GM18502 (cell line): ENCODE results near the gene TBC1D13.
"Not testable (repeated sequence)": the region's sequence is repeated elsewhere in the genome, so short reads cannot be mapped to it uniquely, and the experiment has no call there.

Experiments used
- ATAC-seq: cut with Tn5 transposase; IDR thresholded peaks from one replicate; pipeline ENCODE4 v1.9.1; 2021; ENCODE audit warnings: mild to moderate bottlenecking; ENCODE audit not compliant: unreplicated experiment, poor library complexity

Gene TBC1D13

GRCh38 chr9:128782669-128783068 is 4.4 kb upstream of the TBC1D13 start:
- ATAC-seq, result no peak

GRCh38 chr9:128785427-128785826 is 1.6 kb upstream of the TBC1D13 start:
- no peak for ATAC-seq

- no peak for ATAC-seq
Measured at GRCh38 chr9:128787659-128788058, 606 bp downstream of the TBC1D13 start.

GRCh38 chr9:128788445-128788844 is 1.4 kb downstream of the TBC1D13 start:
- ATAC-seq, result no peak

GRCh38 chr9:128790536-128790935 is 3.5 kb downstream of the TBC1D13 start:
- ATAC-seq, result no peak

GRCh38 chr9:128792134-128792533 is 5.1 kb downstream of the TBC1D13 start:
- no peak for ATAC-seq

- no peak for ATAC-seq
Measured at GRCh38 chr9:128792978-128793686, 6.1 kb downstream of the TBC1D13 start.

GRCh38 chr9:128794961-128795360 is 7.9 kb downstream of the TBC1D13 start:
- ATAC-seq, result not testable (repeated sequence)

GRCh38 chr9:128798896-128799295 is 11.8 kb downstream of the TBC1D13 start:
- ATAC-seq, result no peak

- ATAC-seq, result no peak
Measured at GRCh38 chr9:128800061-128800460, 13.0 kb downstream of the TBC1D13 start.

GRCh38 chr9:128802482-128802881 is 15.4 kb downstream of the TBC1D13 start:
- ATAC-seq, result no peak

- ATAC-seq, result no peak
Measured at GRCh38 chr9:128805661-128806060, 18.6 kb downstream of the TBC1D13 start.

GRCh38 chr9:128807827-128808226 is 20.8 kb downstream of the TBC1D13 start:
- ATAC-seq, result no peak

- ATAC-seq, result no peak
Measured at GRCh38 chr9:128808543-128808942, 21.5 kb downstream of the TBC1D13 start.

GRCh38 chr9:128809036-128809599 is 22.1 kb downstream of the TBC1D13 start:
- ATAC-seq, result no peak

GRCh38 chr9:128809831-128810230 is 22.8 kb downstream of the TBC1D13 start:
- ATAC-seq, result no peak

GRCh38 chr9:128810873-128811272 is 23.8 kb downstream of the TBC1D13 start:
- no peak for ATAC-seq

- peak; percentile 89 for ATAC-seq
Measured at GRCh38 chr9:128818099-128818838, 31.2 kb downstream of the TBC1D13 start, which contains the start of gene ENDOG. Gene ENDOG (plus strand): TSS chr9:128818500. CDS start chr9:128818685, 185 bp downstream.

GRCh38 chr9:128818839-128819715 is 32.0 kb downstream of the TBC1D13 start:
- peak; percentile 27 for ATAC-seq
